DOHH2 (cell line): ENCODE data around the gene GFI1B.

Experiments
- H3F3A ChIP-seq: fragments of 200-600 bp; sonication (generic), shearing (Covaris generic); 2 replicates; pipeline ENCODE4 v1.6.0; 2016; ENCODE audit warnings: antibody characterized with exemption, mild to moderate bottlenecking; ENCODE audit not compliant: control insufficient read depth, insufficient read depth
- H3K27ac ChIP-seq: fragments of 200-600 bp; sonication (generic); 2 replicates; pipeline ENCODE4 v1.5.1; 2014; ENCODE audit warnings: low read depth, mild to moderate bottlenecking, low read length, moderate library complexity
- H3K27me3 ChIP-seq: fragments of 200-600 bp; sonication (generic); 2 replicates; pipeline ENCODE4 v1.6.1; 2014; ENCODE audit warnings: mild to moderate bottlenecking, low read length, mixed read lengths; ENCODE audit not compliant: control insufficient read depth
- H3K36me3 ChIP-seq: fragments of 200-600 bp; sonication (generic); 2 replicates; pipeline ENCODE4 v1.6.1; 2014; ENCODE audit warnings: mild to moderate bottlenecking, low read length, moderate library complexity, mixed read lengths; ENCODE audit not compliant: control insufficient read depth
- H3K4me1 ChIP-seq: fragments of 200-600 bp; sonication (generic); 2 replicates; pipeline ENCODE4 v1.6.1; 2014; ENCODE audit warnings: mild to moderate bottlenecking, low read length, mixed read lengths; ENCODE audit not compliant: control insufficient read depth
- H3K4me2 ChIP-seq: fragments of 200-600 bp; sonication (generic); 2 replicates; pipeline ENCODE4 v1.6.0; 2014; ENCODE audit warnings: mild to moderate bottlenecking, low read length, moderate library complexity
- H3K4me3 ChIP-seq: fragments of 200-600 bp; sonication (generic); 2 replicates; pipeline ENCODE4 v1.5.1; 2014; ENCODE audit warnings: mild to moderate bottlenecking, low read length, mixed read lengths
- H3K79me2 ChIP-seq: fragments of 200-600 bp; sonication (generic); 2 replicates; pipeline ENCODE4 v1.6.1; 2014; ENCODE audit warnings: mild to moderate bottlenecking, low read length, mixed read lengths; ENCODE audit not compliant: control insufficient read depth
- H3K9me2 ChIP-seq: fragments of 200-600 bp; sonication (generic); replicated peaks from 2 replicates; pipeline ENCODE4 v1.6.1; 2014; ENCODE audit warnings: mild to moderate bottlenecking, low read length, mixed read lengths; ENCODE audit not compliant: control insufficient read depth
- H3K9me3 ChIP-seq: fragments of 200-600 bp; sonication (generic); 2 replicates; pipeline ENCODE4 v1.6.1; 2014; ENCODE audit warnings: antibody characterized with exemption, low read length, mixed read lengths; ENCODE audit not compliant: control insufficient read depth, insufficient read depth
- H4K20me1 ChIP-seq: fragments of 200-600 bp; sonication (generic); 2 replicates; pipeline ENCODE4 v1.6.0; 2014; ENCODE audit warnings: low read depth, mild to moderate bottlenecking, antibody characterized with exemption, low read length, moderate library complexity; ENCODE audit not compliant: control insufficient read depth, insufficient read depth
- CTCF ChIP-seq: fragments of 200-600 bp; sonication (generic); IDR thresholded peaks from one replicate; pipeline ENCODE4 v1.5.1; 2014; ENCODE audit warnings: antibody characterized with exemption, mild to moderate bottlenecking, low read depth, low read length; ENCODE audit not compliant: poor library complexity, severe bottlenecking
- EZH2phosphoT487 ChIP-seq: fragments of 200-600 bp; sonication (generic); IDR thresholded peaks from 2 replicates; pipeline ENCODE4 v1.6.1; 2017; ENCODE audit warnings: borderline replicate concordance, mild to moderate bottlenecking, antibody characterized with exemption, low read length, moderate library complexity, mixed read lengths

Gene GFI1B

GRCh38 chr9:132946211-132946610 lies 32.3 kb upstream of the GFI1B start:
- no peaks in the 10 kb centered on the region for H3K27me3 ChIP-seq
- peaks cover 55% of the 10 kb centered on the region for H3K4me1 ChIP-seq
- H3K79me2 ChIP-seq: peaks cover 30% of the 10 kb centered on the region
- no peaks in the 10 kb centered on the region for H3K9me3 ChIP-seq
- peak overlapping the region; percentile 37 for H3K4me3 ChIP-seq
- H3K27ac ChIP-seq: peak overlapping the region; percentile 78
- H3K36me3 ChIP-seq: peaks cover 24% of the 10 kb centered on the region
- no peaks in the 10 kb centered on the region for H3K9me2 ChIP-seq
- H3K4me2 ChIP-seq: peak overlapping the region; percentile 93
- no peaks in the 10 kb centered on the region for H4K20me1 ChIP-seq
- TF ChIP-seq EZH2phosphoT487: no peak
- TF ChIP-seq CTCF: no peak
- H3F3A ChIP-seq: peaks cover 18% of the 10 kb centered on the region

- H3K79me2 ChIP-seq: peaks cover 24% of the 10 kb centered on the region
- peak overlapping the region; percentile 93 for H3K4me2 ChIP-seq
- H3K4me3 ChIP-seq: peak overlapping the region; percentile 37
- TF ChIP-seq EZH2phosphoT487 (no peak), CTCF (no peak)
- H3K9me2 ChIP-seq: no peaks in the 10 kb centered on the region
- H3K36me3 ChIP-seq: peaks cover 19% of the 10 kb centered on the region
- H3K4me1 ChIP-seq: peaks cover 49% of the 10 kb centered on the region
- H3K27ac ChIP-seq: peak overlapping the region; percentile 78
- H4K20me1 ChIP-seq: no peaks in the 10 kb centered on the region
- H3K9me3 ChIP-seq: no peaks in the 10 kb centered on the region
- H3K27me3 ChIP-seq: no peaks in the 10 kb centered on the region
- H3F3A ChIP-seq: peaks cover 18% of the 10 kb centered on the region
These were observed 31.7 kb upstream of the GFI1B start for GRCh38 chr9:132946631-132947295.

DNA sequence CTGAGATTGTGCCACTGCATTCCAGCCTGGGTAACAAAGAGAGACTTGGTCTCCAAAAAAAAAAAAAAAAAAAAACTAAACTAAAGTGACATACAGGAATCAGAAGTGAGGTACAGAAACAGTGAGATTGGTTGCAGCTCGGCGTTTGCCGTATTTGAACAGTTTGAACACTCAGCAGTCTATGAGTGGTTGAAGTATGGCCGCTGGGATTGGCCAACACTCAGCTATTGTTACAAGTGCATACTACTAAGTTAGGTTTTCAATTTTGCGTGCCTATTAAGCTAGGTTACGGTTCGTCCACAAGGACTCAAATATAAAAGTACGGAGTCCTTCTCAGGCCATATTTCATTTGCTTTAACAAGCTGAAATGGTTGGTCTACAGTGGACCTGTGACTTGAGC lies 30.7 kb upstream of the GFI1B start:
- peaks cover 14% of the 10 kb centered on the region for H3K36me3 ChIP-seq
- no peaks in the 10 kb centered on the region for H3K27me3 ChIP-seq
- H3K4me3 ChIP-seq: no peak overlapping the region
- H3K9me2 ChIP-seq: no peaks in the 10 kb centered on the region
- TF ChIP-seq CTCF (no peak), EZH2phosphoT487 (no peak)
- H3K4me2 ChIP-seq: no peak overlapping the region
- H3F3A ChIP-seq: peaks cover 11% of the 10 kb centered on the region
- no peak overlapping the region for H3K27ac ChIP-seq
- H3K79me2 ChIP-seq: peaks cover 16% of the 10 kb centered on the region
- peaks cover 42% of the 10 kb centered on the region for H3K4me1 ChIP-seq
- no peaks in the 10 kb centered on the region for H4K20me1 ChIP-seq
- no peaks in the 10 kb centered on the region for H3K9me3 ChIP-seq
